Dermis blood vessel endothelial cell (primary cell): ENCODE measurements around the gene SHC3. TPM values are rescaled to one million over a fixed set of nuclear protein-coding genes. Genes with fewer than 3 reads are reported as not detected.
A peak's percentile ranks its signal among the peaks of the same experiment; 100 is the strongest.

Experiments used
- DNase-seq: peaks from one replicate; pipeline ENCODE4 v3.0.0; 2010
- total RNA-seq: library from RNA; depleted of rRNA; stranded (reverse); fragments of >200 nt; gene quantifications from 2 replicates; pipeline ENCODE4 v1.2.3, GENCODE V29; 2014

The SHC3 gene
- total RNA-seq, 1 donor from 2014 or later, result 0.17 TPM

DNA sequence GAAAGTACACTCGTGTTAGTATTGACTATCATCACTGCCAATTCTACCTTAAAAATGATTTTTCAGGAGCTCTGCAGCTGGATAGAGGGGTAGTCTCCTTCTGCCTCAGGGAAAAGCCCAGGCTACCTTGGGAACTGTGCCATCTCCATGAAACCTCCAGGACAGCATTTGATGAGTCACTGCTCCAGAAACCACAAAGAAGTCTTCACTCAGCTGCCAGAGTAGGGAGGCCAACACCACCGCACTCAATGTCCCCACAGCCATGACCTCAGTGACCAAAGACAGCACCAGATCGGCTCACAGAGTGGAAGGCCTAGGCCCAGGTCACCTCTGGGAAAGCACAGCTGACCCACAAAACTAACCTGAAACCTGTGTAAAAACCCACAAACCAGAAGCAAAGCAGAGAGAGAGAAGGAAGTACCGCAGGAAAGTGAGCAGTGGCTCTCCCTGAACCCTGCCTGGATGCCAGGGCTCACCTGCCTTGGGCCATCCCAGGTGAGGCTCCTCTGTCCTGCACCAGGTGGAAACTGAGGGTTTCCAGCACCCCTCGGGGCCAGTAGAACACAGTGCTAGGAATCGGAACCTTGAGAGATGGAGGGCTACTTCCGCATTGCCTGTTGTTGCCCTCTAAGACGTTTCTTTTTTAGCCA, 157.3 kb downstream of the SHC3 start:
- no peak for DNase-seq

DNA sequence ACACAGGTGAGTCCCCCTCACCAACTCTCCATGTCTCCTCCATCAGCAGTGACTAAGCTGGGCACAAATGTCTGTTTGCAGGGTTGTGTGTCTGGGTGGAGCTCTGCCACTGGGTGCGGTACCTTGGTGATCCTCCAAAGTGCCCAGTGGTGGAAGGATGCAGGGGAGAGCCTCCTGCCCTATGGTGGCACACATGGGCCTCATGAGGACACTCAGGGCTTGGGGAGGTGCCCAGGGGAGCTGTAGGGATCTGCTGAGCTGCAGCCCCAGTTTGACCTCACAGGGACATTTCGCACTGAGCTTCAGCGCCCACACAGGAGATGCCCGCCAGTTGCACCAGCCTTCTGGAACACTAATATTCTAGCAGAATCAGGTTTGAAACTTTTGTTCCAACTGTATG, 157.9 kb downstream of the SHC3 start:
- DNase-seq, result no peak

DNA sequence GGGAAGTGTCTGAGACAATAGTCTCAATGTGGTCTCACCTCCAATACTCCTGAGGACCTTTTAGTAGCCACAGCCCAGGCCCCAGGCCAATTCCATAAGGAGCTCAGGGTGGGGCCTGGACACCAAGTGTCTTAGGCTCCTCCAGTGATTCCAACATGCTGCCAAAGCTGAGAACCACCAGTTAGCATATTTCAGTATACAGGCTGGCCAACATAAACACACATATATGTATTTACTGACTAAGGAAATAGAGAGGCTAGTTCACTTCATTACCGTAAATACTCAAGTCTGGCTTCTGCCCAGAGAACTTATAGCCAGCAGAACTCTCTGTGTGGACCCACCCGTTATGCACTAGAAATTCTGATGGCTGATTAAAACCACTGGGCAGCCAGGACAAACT, 163.3 kb downstream of the SHC3 start:
- DNase-seq, result no peak

DNA sequence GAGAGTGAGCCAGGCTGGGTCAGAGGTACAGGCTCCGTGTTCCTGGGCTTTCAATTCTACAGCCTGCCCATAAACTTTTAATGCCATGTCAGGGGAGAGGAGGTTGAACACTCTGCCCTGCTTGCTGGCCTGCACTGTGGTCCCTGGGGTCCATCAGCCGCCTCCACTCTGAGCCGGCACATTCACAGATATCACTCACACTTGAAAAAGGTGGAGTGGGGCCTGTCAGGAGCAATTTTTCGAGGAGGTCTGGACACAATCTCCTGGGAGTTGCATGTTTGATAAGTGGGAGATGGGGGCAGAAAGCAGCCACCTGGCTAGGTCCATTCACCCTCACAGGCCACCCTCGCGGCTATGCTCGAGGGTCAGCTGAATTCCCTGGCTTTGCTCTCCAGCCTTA, 164.5 kb downstream of the SHC3 start:
- no peak for DNase-seq

DNA sequence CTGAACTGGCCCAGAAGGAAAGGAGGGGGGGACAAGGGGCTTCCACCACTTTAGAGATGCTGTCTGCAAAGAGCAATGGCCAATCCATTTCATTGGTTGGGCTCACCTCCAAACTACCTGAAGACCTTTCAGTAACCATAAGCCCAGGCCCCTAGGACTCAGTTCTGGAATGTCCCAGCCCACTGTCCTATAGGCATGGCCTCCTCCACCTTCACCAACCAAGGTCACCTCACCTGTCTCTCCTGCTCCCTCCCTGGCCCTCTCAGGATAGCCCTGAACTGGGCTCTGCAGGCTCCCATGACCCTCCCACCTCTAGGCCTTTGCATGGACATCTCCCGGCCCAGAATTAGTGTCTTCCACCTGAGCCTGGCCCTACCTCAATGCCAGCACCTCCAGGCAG, 165.0 kb downstream of the SHC3 start:
- no peak for DNase-seq

DNA sequence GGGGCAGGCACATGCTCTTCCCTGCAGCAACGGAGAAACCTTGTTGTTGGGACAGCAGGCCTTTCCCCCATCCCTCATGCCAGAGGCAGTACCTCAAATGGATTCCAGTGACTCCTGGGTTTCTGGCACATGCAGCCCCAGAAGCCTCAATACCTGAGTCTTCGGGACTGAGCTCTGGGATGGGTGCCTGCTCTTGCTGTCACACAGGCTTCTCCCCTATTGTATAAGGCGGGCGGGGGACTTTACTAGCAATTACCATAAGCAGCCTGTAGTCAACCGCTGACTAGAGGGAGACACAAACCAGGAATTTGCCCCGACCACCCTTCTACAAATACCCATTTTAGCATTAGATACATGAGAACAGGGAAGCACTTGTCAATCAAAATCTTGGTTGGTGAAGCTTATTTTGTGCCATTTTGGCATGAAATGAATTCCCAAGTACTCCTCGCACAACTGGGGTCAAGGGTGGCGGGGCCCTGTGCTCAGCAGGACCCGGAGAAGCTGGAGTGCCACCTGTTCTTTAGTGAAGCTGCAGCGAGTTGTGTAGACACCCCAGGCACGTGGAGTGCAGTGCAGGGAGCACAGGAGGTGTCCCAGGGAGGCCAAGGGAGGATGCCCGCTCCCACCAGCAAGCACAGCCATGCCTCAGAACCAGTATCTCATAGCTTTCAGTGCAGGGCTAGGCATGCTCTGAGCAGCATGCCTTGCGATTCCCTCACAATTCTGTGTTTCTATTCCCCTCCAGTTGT, 166.2 kb downstream of the SHC3 start:
- DNase-seq, result no peak

DNA sequence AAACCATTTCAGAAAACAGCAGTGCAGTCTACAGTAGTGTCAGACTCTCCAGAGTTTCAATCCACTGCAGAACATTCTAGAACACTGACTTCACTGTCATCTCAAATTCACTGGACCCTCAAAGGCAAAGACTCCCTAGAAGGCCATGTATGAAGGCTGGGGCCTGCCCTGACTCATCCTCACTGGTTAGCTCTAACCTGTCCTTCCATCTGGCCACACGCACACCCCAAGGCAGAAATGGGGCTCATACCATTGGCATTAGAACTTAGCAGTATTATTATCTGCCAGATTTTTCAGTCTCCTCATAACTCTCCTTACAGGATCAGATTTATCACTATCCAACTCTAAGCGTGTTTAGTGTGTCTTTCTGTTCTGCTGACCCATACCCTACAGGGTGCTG, 166.9 kb downstream of the SHC3 start:
- no peak for DNase-seq

DNA sequence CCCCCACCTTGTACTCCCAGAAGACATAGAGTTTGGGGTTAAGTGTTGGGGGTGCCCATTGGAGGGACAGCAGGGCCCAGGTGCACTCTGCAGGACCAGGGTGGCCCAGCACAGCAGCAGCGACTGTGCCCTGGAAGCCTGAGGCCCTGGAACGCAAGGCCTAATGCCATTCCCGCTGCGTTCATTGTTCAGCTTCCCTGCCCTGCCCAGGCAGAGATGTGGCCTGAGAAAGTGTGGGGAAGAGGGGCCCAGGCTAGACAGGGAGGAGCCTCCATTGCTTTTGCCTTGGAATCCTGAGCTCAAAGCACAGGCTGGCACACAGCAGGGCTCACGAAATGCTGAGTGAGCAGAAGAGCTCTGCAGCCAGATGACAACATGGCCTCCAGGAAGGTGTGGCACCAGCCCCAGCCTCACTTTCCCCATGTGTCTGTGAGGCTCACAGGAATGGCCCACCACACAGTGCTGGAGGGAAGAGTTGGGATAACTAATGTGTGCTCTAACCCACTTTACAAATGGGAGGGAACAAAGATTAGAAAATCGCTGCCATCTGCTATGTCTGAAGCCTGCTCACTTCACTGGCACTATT, 168.0 kb downstream of the SHC3 start:
- no peak for DNase-seq

DNA sequence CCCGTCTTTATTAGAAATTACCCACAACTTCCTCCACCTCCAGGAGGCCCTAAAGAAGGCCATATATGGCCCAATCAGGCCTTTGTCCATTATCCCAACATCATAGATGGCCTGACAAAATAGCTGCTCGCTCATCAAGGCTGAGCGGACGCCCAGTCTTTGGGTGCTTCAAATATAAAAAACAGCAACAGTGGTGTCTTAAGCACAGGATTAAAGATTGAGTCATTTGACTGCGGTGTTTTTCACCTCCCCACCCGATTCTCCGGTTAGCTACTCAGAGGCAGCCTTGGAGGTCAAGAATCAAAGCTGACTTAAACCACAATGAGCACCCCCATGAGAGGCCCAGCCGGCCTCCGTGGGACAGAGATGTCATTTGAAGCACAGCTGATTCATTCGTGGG, 168.6 kb downstream of the SHC3 start:
- no peak for DNase-seq

DNA sequence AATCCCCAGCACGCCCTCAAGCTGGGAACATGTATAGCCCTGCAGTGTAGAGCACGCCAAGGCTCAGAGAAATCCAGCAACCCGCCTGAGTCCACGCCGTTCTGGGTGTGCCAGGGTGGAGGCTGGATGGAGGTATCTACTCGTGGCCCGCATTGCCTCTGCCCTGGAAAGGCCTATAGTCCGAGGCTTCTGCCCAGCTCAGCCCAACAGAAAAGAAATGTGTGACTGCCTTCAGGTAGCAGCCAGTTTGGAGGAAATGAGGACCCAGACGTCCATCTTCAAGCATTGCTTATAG, 169.1 kb downstream of the SHC3 start:
- DNase-seq, result no peak

DNA sequence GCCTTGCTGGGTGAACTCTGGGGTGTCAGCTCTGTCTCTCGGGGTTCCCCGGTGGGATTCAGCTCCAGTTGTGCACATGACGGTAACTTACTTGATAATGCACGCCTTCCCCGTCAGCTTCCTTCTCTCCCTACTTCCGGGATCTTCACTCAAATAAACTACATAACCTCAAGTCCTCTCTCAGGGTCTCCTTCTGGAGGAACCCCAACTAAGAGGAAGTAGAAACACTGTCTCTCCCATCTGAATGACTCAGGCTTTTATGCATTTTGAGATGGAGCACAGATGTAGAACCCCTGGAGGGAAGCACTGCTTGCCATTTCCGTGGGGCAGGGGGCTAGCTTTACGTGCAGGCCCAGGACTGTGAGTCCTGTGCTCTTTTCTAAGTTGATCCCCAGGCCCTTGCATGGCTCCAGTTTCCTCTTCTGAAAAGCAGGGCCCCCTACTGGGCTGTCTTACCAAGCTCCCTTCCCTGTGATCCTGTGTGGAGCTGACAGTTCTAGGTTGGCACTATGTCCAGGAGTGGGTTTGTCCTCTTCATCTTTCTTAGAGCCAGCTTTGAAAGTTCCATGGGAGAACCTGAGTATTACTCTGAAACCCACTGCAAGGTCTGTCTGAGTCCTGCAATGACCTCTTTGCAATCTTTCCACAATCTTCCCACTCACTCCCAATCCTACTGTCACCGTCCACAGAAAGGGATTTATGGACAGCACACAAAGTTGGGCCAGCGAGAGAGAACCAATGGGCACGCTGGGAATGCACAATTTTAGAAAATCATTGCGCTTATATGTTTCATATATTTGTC, 169.7 kb downstream of the SHC3 start:
- DNase-seq, result no peak

DNA sequence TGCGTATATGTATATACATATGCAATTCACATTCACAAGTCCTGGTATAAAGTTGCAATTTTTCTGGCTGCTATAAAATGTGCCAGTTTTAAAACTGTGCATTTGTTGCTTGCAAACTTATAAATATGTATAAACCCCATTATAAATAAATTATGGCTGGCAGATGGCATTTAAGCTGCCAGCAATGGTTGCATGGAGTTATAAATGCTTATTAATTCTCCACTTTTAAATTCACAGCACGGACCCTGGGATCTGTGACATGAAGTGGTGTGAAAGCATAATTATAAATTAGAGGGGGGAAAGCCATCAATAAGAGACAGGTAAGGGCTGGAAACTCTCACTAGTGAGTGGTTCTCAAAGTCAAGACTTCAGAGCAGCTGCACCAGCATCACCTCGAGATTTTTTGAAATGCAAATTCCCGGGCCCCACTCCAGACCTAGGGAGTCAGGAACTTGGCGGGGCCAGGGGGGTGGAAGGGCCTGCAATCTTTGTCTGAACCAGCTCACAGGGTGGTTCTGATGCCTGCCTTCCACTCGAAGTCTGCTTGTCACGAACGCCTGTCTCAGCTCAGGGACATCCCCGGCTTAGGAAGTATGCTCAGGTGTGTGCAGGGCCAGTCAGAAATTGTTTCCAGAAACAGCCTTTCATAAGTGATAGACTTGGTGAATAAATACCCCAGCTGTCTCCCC, 170.4 kb downstream of the SHC3 start:
- no peak for DNase-seq

DNA sequence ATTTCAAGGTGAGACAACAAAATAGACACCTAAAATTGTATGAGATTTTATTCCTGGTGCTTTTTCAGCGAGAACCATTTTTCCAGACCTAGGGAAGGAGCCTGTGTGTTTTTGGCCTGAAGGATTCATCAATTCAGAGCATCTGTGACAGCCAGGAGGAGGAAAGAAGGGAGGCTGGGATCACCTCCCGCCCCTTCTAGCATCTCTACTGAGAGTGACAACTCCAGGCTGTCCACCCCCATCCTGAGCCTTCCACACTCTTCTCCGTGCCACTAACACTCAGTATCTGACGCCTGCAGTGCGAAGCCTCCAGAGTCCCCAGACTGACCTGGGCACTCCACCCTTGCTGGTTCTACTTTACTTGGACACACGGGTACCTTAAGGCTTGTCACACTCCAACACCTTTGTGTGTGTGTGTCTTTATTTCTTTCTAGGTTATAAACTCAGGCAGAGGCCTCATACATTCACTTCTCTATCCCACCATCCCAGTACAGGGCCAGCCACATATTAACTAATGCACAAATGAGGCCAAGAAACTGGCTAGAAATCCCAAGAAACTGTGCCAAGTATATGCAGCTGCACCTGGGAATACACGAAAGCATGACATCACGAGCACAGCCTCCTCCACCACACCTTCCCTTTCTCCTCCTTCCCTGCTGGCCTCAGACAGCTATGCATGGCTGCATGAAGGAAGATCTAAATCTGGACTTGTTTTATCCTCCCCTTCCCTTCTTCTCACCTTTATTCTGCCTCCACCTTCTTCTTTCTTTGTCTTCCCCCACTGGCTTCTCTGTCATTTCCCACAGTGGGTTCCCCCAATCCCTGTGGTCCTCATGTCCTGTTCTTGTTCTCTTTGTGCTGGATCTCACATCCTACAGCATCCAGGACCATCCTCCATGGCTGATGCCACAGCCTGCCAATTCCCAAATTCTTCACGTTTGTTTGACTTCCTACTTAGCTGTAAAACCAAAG, 171.3 kb downstream of the SHC3 start:
- DNase-seq, result no peak

DNA sequence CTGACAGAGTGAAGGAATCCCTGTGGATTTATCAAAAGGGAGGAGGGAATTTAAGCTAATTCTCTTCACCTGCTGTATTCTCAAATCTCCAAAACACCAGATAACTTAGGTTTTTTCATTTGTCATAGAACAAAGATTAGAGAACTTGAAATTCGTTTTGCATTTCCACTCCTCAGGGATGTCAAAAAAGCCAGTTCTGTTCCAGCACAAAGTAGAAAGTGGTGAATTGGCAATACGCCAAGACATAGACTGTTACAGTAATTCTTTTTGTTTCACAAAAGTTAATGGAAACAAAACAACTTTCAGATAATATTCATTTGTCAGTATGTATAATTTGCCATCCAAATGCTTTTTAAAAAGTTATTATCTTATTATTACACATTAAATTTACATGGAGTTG, 172.4 kb downstream of the SHC3 start:
- DNase-seq, result peak; percentile 44

DNA sequence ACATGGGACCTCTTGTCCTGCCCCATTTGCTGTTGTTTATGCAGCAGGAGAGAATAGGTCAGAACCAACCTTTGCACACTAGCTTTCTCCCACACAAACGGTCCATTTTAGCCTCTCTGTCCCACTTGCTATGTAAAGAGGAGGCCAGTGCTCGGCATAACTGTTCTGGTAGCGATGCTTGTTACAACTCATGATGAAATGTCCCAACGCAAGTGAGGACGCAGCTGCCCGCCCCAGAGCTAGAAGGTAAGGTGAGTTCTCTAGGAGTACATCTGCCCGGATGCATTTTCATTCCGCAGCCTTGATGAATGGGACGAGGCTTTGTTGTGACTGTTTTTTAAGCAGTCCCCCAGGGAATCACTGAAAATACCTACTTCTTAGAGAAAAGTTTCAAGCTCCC, 173.3 kb downstream of the SHC3 start:
- no peak for DNase-seq

DNA sequence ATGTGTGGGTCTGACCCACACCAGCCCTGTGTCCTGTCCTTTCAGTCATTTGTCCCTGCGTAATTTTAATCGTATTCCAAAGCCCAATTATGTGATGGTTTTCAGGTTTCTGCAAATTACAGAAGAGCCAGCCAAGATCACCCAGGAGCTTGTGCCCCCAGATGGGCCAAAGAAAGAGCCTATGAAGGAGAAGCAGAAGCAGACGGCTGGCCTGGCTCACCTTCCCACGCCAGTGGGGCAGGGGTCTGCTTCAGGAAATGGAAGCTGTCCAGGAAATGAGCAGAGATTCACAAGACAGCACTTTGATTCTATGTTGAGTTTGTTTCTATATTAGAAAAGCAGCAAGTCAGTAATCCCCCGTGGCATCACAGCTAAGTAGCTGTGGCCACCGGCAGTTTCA, 175.6 kb downstream of the SHC3 start:
- DNase-seq, result no peak

DNA sequence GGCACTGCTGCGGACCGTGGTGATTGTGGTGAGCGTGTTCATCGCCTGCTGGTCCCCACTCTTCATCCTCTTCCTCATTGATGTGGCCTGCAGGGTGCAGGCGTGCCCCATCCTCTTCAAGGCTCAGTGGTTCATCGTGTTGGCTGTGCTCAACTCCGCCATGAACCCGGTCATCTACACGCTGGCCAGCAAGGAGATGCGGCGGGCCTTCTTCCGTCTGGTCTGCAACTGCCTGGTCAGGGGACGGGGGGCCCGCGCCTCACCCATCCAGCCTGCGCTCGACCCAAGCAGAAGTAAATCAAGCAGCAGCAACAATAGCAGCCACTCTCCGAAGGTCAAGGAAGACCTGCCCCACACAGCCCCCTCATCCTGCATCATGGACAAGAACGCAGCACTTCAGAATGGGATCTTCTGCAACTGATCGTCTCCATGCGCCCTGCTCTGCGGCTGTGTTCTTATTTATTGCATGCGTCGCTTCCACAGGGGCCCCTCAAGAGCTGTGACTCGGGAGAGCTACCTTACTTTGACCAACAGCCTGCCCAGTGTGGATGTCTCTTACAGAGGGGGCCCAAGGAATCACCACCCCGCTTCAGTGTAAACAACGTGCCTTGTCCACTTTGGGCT, 176.6 kb downstream of the SHC3 start:
- no peak for DNase-seq

DNA sequence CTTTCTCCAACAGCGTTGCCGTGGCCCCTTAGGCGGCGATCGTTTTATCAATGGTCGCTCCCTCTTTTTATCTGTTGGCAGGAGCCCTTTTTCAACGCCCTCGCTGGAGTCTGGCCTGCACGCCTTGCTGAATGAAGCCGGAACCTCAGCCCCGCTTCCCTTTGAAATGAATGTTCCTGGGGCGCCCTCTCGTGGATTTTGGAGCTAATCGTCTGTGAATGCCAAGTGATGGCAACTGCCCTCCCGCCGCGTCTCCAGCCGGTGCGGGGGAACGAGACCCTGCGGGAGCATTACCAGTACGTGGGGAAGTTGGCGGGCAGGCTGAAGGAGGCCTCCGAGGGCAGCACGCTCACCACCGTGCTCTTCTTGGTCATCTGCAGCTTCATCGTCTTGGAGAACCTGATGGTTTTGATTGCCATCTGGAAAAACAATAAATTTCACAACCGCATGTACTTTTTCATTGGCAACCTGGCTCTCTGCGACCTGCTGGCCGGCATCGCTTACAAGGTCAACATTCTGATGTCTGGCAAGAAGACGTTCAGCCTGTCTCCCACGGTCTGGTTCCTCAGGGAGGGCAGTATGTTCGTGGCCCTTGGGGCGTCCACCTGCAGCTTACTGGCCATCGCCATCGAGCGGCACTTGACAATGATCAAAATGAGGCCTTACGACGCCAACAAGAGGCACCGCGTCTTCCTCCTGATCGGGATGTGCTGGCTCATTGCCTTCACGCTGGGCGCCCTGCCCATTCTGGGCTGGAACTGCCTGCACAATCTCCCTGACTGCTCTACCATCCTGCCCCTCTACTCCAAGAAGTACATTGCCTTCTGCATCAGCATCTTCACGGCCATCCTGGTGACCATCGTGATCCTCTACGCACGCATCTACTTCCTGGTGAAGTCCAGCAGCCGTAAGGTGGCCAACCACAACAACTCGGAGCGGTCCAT, 177.4 kb downstream of the SHC3 start:
- peak; percentile 89 for DNase-seq

DNA sequence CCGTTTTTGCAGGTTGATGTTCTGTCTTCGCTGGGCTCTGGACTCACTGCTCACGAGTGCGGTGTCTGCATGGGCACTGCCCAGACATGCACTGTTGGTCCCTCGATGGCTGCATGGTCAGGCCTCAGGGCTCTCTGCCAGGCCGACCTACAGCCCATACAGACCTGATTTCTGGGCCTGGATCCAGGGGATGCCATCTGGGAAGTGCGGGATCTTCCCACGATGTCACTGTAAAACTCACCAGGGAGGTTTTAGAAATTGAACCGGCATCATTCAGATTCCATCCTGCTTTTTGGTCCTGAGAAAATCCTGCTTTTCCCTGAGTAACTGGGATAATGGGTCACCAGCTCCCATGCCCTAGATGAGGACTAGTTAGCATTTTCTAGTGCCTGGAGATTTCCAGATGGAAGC, 178.2 kb downstream of the SHC3 start:
- DNase-seq, result no peak

DNA sequence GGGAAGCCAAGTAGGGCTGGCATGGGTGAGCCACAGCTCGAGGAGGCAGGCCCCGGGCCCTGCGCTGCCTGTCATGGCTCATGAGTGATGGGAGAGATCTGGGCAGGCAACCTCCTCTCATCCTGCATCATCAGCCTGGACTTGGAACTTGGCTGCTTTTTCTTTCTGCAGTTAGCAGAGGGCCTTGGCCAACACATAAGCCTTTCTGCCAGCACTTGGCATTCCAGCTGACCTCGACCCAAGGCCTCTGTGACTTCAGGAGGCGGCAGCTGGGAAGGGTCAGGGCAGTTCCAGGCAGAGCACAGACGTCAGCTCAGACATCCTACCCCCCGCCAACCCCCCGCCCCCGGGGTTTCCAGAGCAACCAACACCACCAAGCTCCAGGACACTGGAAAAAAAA, 179.7 kb downstream of the SHC3 start:
- DNase-seq, result no peak
